CD4-positive, alpha-beta T cell treated with Interleukin-4 for 4 hours (primary cell): ENCODE measurements around the gene APH1B.
"Not testable (repeated sequence)": the region's sequence is repeated elsewhere in the genome, so short reads cannot be mapped to it uniquely, and the experiment has no call there.

ENCODE experiments used
- DNase-seq: peaks from one replicate; pipeline ENCODE4 v3.0.0-alpha.2; 2020

APH1B gene

GRCh38 chr15:63332367-63333124, 55.1 kb downstream of the APH1B start:
- no peak for DNase-seq

GRCh38 chr15:63334821-63335220, 57.4 kb downstream of the APH1B start:
- DNase-seq, result no peak

- DNase-seq, result no peak
Measured at GRCh38 chr15:63335543-63336240, 58.3 kb downstream of the APH1B start.

- DNase-seq, result no peak
Measured at GRCh38 chr15:63337046-63337445, 59.6 kb downstream of the APH1B start.

- no peak for DNase-seq
Measured at GRCh38 chr15:63338170-63338569, 60.8 kb downstream of the APH1B start.

GRCh38 chr15:63339006-63339766, 61.8 kb downstream of the APH1B start:
- no peak for DNase-seq

- DNase-seq, result no peak
Measured at GRCh38 chr15:63339836-63340235, 62.4 kb downstream of the APH1B start.

GRCh38 chr15:63340353-63340752, 62.9 kb downstream of the APH1B start:
- no peak for DNase-seq

GRCh38 chr15:63340878-63341277, 63.5 kb downstream of the APH1B start:
- DNase-seq, result no peak

- DNase-seq, result no peak
Measured at GRCh38 chr15:63341898-63342297, 64.5 kb downstream of the APH1B start.

GRCh38 chr15:63342996-63343562, 65.7 kb downstream of the APH1B start:
- not testable (repeated sequence) for DNase-seq

GRCh38 chr15:63344731-63345390, 67.5 kb downstream of the APH1B start:
- no peak for DNase-seq

GRCh38 chr15:63345391-63345752, 68.0 kb downstream of the APH1B start:
- DNase-seq, result no peak

- DNase-seq, result no peak
Measured at GRCh38 chr15:63347074-63347857, 69.9 kb downstream of the APH1B start.

GRCh38 chr15:63348392-63348791, 71.0 kb downstream of the APH1B start:
- no peak for DNase-seq

- DNase-seq, result no peak
Measured at GRCh38 chr15:63349156-63349555, 71.8 kb downstream of the APH1B start.

GRCh38 chr15:63349621-63350020, 72.2 kb downstream of the APH1B start:
- no peak for DNase-seq

- DNase-seq, result no peak
Measured at GRCh38 chr15:63350178-63350621, 72.8 kb downstream of the APH1B start.

GRCh38 chr15:63351170-63351569, 73.8 kb downstream of the APH1B start:
- DNase-seq, result no peak

GRCh38 chr15:63352808-63353207, 75.4 kb downstream of the APH1B start:
- no peak for DNase-seq

- no peak for DNase-seq
Measured at GRCh38 chr15:63353261-63353660, 75.9 kb downstream of the APH1B start.

GRCh38 chr15:63353887-63354286, 76.5 kb downstream of the APH1B start:
- no peak for DNase-seq
